Stimulated activated CD8-positive, alpha-beta memory T cell treated with anti-CD3 and anti-CD28 coated beads, Interleukin-7, amount 100 ng/mL, for 1 hour (primary cell): ENCODE data around the gene AZGP1.
"Not testable (repeated sequence)": the region's sequence is repeated elsewhere in the genome, so short reads cannot be mapped to it uniquely, and the experiment has no call there.

Experiments used
- DNase-seq, 2 donors: peaks; one replicate each; pipeline ENCODE4 v3.0.0-alpha.2; 2020; ENCODE audit warnings: low read depth in 2 of 2

The AZGP1 gene

GRCh38 chr7:99997545-99998137, 21.8 kb upstream of the AZGP1 start:
- DNase-seq: peak; percentile 45 to 47

GRCh38 chr7:99996755-99997544, 21.1 kb upstream of the AZGP1 start:
- DNase-seq: no peak

GRCh38 chr7:99994819-99995218, 19.0 kb upstream of the AZGP1 start:
- DNase-seq: no peak

GRCh38 chr7:99992330-99993038, 16.7 kb upstream of the AZGP1 start:
- no peak for DNase-seq

- not testable (repeated sequence) for DNase-seq
Observed at GRCh38 chr7:99991543-99991942, 15.7 kb upstream of the AZGP1 start.

GRCh38 chr7:99990460-99990852, 14.6 kb upstream of the AZGP1 start:
- DNase-seq: no peak

- no peak for DNase-seq
Observed at GRCh38 chr7:99987846-99988245, 12.0 kb upstream of the AZGP1 start.

- DNase-seq: not testable (repeated sequence)
Observed at GRCh38 chr7:99987306-99987705, 11.5 kb upstream of the AZGP1 start.

- DNase-seq: no peak
Observed at GRCh38 chr7:99984593-99984992, 8.8 kb upstream of the AZGP1 start.

GRCh38 chr7:99981066-99981465, 5.2 kb upstream of the AZGP1 start:
- not testable (repeated sequence) for DNase-seq

GRCh38 chr7:99980448-99980872, 4.6 kb upstream of the AZGP1 start:
- not testable (repeated sequence) for DNase-seq

- DNase-seq: peak; percentile 40 to 53
Observed at GRCh38 chr7:99979814-99980225, 4.0 kb upstream of the AZGP1 start.

GRCh38 chr7:99976626-99977025, 795 bp upstream of the AZGP1 start:
- no peak for DNase-seq

GRCh38 chr7:99974681-99975080, 1.1 kb downstream of the AZGP1 start:
- DNase-seq: no peak

GRCh38 chr7:99973817-99974216, 2.0 kb downstream of the AZGP1 start:
- not testable (repeated sequence) for DNase-seq

GRCh38 chr7:99971242-99971641, 4.6 kb downstream of the AZGP1 start:
- no peak for DNase-seq

- not testable (repeated sequence) for DNase-seq
Observed at GRCh38 chr7:99969813-99970212, 6.0 kb downstream of the AZGP1 start.

GRCh38 chr7:99969298-99969697, 6.5 kb downstream of the AZGP1 start:
- DNase-seq: no peak

- no peak for DNase-seq
Observed at GRCh38 chr7:99958564-99959227, 17.1 kb downstream of the AZGP1 start.

- no peak for DNase-seq
Observed at GRCh38 chr7:99955247-99955646, 20.6 kb downstream of the AZGP1 start.

GRCh38 chr7:99954643-99955042, 21.2 kb downstream of the AZGP1 start:
- DNase-seq: not testable (repeated sequence)

- DNase-seq: no peak
Observed at GRCh38 chr7:99953649-99954048, 22.2 kb downstream of the AZGP1 start.
